ENCODE data around the gene CNOT2.

Gene CNOT2, protein sequence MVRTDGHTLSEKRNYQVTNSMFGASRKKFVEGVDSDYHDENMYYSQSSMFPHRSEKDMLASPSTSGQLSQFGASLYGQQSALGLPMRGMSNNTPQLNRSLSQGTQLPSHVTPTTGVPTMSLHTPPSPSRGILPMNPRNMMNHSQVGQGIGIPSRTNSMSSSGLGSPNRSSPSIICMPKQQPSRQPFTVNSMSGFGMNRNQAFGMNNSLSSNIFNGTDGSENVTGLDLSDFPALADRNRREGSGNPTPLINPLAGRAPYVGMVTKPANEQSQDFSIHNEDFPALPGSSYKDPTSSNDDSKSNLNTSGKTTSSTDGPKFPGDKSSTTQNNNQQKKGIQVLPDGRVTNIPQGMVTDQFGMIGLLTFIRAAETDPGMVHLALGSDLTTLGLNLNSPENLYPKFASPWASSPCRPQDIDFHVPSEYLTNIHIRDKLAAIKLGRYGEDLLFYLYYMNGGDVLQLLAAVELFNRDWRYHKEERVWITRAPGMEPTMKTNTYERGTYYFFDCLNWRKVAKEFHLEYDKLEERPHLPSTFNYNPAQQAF

DNA sequence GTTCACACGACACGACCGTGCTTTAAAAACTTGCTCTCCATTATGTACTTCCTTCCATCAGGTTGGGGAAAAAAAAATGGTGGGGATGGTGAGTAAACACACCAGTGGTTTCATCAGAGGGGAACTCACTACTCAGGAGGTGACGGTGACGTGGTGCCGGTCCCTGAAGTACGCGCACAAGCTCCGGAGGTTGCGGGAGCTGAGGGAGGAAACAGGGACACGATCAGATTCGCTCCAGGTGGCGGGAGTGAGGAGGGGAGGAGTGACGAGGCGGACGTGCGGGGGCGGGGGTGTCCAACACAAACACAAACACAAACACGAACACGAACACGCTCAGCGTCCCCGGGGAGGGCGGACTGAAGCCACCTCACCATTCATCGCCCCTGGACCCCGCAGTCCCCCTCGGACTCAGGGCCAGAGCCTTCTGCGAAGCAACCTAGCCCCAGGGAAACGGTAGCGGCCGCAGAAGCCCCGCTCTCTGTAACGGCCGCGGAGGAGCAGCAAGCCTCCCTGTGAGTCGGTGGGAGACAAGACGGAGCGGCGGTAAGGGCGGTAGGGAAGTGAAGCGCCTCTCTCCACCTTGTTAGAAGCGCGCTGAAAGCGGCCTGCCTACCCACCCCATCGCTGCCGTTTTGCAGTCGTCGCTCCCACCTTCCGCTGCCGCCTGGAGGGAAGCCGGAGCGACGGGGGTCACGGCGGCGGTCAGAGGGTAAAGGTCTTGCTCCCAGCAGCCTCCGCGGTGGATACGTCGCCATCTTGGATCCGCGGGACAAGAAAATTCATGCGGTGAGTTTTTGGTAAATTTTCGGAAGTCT lies at the start of gene CNOT2:
Gene CNOT2 (plus strand): TSS at position 739 of the 815 bp plus-strand sequence. CDS start 34,794 bp downstream, outside the sequence.
- peak within 1 kb of the TSS; percentile 98 for H3K27ac Mint-ChIP-seq
- H3K4me1 Mint-ChIP-seq (ENCODE audit: low read depth) = peaks cover 62% of the 10 kb centered on the region
- no peaks in the 10 kb centered on the region for H3K27me3 Mint-ChIP-seq
- H3K9me3 Mint-ChIP-seq (ENCODE audit: low read depth) = no peaks in the 10 kb centered on the region
- peaks cover 18% of the 10 kb centered on the region for H3K36me3 Mint-ChIP-seq
- peak within 1 kb of the TSS; percentile 99 for H3K4me3 Mint-ChIP-seq

DNA sequence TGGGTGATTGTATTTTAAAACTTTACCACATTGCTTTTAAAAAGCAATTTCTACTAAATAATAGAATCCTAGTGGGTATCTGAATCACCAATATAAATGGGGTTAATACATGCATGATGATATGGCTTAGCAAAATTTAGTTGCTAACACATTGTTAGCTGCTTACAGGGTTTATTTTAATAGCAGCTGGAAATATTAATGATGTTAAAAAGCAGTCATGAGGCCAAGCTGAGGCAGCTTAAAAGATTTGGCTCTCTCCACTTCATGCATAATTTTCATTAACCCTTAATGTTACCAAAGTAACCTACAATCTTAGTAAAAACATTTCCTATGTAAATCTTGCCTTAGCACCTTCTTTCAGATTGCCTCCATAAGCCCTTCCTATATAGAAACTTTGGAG lies 49.2 kb upstream of the CNOT2 start:
- H3K27me3 Mint-ChIP-seq = peaks cover 3% of the 10 kb centered on the region

DNA sequence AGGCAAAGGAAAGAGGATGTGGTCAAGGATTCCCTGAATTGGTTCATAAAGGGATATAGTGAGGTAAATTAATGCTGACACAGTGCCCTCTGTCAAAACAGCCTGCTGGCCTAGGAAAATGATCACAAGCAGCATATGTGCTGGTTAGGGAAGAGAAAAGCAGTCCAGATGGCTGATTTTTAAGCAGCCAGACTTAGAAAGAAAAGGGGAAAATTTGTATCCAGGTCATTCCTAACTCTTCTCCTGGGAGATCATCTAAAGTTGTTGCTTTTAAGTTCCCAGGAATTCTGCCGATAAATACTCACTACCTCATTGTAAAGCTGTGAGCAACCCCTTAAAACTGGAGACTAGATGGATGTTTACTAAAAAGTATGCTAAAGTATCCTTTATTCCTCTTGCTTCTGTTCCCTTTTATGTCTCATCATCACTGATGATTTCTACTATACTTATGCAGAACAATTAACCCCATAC lies 46.4 kb upstream of the CNOT2 start:
- Mint-ChIP-seq H3K9me3 (ENCODE audit: low read depth) (no peaks in the 10 kb centered on the region), H3K27ac (no peak overlapping the region), H3K27me3 (peaks cover 3% of the 10 kb centered on the region), H3K36me3 (no peaks in the 10 kb centered on the region), H3K4me1 (ENCODE audit: low read depth) (peaks cover 4% of the 10 kb centered on the region), H3K4me3 (no peak overlapping the region)

More for the DNA sequence above, 49.2 kb upstream of the CNOT2 start:
- Mint-ChIP-seq H3K36me3 (no peaks in the 10 kb centered on the region), H3K4me3 (no peak overlapping the region), H3K9me3 (ENCODE audit: low read depth) (no peaks in the 10 kb centered on the region), H3K27ac (no peak overlapping the region), H3K4me1 (ENCODE audit: low read depth) (peaks cover 4% of the 10 kb centered on the region)

DNA sequence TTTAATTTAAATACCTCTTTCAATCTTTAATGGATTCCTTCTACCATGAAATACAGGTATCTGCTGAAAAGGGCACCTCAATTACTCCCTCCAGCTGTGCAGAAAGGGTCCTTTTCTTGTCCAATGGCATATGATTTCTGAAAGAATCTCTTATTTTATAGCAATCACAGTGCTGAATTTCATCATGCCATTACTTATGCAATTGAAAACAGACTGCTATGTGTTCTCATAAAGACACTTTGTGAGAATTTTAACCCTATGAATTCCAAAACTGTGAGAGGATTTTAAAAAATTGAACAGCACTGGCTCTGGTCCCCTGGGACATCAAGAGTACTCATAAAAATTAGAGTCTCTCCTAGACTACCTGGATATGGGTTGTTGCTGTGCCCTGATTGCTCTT lies 45.9 kb upstream of the CNOT2 start:
- H3K4me1 Mint-ChIP-seq (ENCODE audit: low read depth) = peaks cover 4% of the 10 kb centered on the region
- no peak overlapping the region for H3K27ac Mint-ChIP-seq
- H3K36me3 Mint-ChIP-seq = no peaks in the 10 kb centered on the region
- peaks cover 3% of the 10 kb centered on the region for H3K27me3 Mint-ChIP-seq
- no peak overlapping the region for H3K4me3 Mint-ChIP-seq
- no peaks in the 10 kb centered on the region for H3K9me3 Mint-ChIP-seq (ENCODE audit: low read depth)

DNA sequence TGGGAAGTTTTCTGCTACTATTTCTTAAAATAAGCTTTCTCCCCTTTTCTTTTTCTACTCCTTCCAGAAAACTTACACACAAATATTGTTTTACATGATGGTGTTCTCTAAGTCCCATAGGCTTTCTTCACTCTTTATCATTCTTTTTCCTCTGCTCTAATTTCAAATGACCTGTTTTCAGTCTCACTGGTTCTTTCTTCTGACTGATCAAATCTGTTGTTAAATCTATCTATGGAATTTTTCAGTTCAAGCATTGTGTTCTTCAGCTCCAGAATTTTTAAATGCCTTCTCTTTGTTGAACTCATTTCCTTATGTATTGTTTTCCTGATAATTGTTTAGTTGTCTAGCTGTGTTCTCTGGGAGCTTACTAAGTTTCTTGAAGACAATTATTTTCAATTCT lies 29.5 kb upstream of the CNOT2 start:
- H3K27me3 Mint-ChIP-seq = no peaks in the 10 kb centered on the region
- no peak overlapping the region for H3K4me3 Mint-ChIP-seq
- peaks cover 35% of the 10 kb centered on the region for H3K9me3 Mint-ChIP-seq (ENCODE audit: low read depth)
- no peak overlapping the region for H3K27ac Mint-ChIP-seq
- H3K36me3 Mint-ChIP-seq = peaks cover 13% of the 10 kb centered on the region
- no peaks in the 10 kb centered on the region for H3K4me1 Mint-ChIP-seq (ENCODE audit: low read depth)

DNA sequence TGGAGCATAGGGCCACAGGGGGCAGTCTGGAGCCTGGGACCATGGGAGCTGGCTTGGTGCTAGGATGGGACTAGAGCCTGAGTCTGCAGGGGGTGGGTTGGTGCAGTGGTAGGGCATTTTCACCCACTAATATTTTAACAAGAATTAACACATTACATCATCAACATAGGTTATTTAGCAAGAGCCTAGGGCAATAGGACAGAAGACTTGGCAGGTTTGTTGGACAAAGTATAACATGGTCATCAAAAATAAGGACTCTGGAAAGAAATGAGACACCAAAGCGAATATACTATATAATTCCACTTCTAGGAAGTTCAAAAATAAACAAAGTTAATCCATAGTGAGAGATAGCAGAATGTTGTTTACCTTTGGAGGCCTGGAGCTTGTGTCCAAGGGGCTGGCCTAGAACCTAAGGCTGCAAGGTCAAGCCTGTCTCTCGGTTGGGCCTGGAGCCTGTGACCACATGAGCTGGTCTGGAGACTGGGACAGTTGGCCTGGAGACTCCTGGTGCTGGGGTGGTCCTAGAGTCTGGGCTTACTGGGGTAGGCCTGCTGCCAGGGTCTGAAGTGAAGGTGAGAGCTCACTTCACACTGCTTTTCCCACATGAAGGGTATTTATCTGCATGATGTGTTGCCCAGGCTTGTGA lies 28.1 kb upstream of the CNOT2 start:
- H3K4me3 Mint-ChIP-seq = no peak overlapping the region
- peaks cover 13% of the 10 kb centered on the region for H3K36me3 Mint-ChIP-seq
- H3K27ac Mint-ChIP-seq = no peak overlapping the region
- peaks cover 25% of the 10 kb centered on the region for H3K9me3 Mint-ChIP-seq (ENCODE audit: low read depth)
- H3K4me1 Mint-ChIP-seq (ENCODE audit: low read depth) = no peaks in the 10 kb centered on the region
- H3K27me3 Mint-ChIP-seq = no peaks in the 10 kb centered on the region

DNA sequence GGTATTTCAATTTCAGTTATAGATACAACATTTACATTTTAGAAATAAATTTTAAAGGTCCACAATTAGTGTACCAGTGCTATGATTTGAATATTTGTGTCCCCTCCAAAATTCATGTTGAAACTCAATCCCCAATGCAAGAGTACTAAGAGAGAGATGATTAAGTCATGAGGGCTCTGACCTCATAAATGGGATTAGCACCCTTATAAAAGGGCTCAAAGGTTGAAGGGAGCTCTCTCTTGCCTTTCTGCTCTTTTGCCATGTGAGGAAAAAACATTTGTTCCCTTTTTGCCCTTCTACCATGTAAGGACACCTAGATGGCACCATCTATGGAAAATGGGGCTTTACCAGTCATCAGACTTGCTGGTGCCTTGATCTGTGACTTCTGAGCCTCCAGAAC lies 25.8 kb upstream of the CNOT2 start:
- no peaks in the 10 kb centered on the region for H3K4me1 Mint-ChIP-seq (ENCODE audit: low read depth)
- H3K9me3 Mint-ChIP-seq (ENCODE audit: low read depth) = peaks cover 19% of the 10 kb centered on the region
- H3K27ac Mint-ChIP-seq = no peak overlapping the region
- no peak overlapping the region for H3K4me3 Mint-ChIP-seq
- H3K36me3 Mint-ChIP-seq = peaks cover 16% of the 10 kb centered on the region
- no peaks in the 10 kb centered on the region for H3K27me3 Mint-ChIP-seq

DNA sequence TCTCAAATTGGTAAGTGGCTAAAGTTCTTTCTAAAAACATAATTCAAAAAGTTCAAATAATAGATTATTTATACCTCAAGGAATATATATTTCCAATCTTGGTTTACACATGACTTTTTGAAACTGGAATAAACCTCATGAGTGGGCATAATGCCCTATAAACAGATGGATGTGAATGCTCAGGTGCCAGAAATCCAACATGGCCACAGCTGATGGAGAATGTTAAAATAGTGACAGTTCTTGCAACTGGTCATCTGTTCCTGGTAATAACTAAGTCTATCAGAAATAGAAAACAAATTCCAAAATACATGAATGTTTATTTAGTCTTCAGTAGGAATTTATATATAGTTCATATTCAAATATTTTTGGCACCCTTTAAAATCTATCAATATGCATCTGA lies 21.6 kb upstream of the CNOT2 start:
- Mint-ChIP-seq H3K27ac (no peak overlapping the region), H3K4me1 (ENCODE audit: low read depth) (no peaks in the 10 kb centered on the region), H3K9me3 (ENCODE audit: low read depth) (no peaks in the 10 kb centered on the region), H3K4me3 (no peak overlapping the region), H3K36me3 (peaks cover 11% of the 10 kb centered on the region), H3K27me3 (no peaks in the 10 kb centered on the region)

DNA sequence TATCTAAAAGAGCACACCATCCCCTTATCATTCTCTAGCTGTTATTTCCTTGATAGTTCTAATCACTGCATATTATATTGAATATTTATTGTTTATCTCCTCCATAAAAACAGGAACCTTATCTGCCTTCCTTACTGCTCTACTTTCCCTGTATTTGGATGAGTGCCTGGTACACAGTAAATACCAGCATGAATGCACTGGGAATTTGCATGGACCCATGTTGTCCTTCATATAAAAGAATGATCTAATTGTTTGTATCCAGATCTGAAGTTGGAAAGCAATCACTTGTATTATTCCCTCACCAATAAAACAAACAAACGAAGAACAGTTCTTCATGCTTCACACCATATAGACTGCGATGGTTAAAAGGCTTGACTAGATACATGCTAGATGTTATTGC lies 15.3 kb upstream of the CNOT2 start:
- H3K27me3 Mint-ChIP-seq = no peaks in the 10 kb centered on the region
- no peaks in the 10 kb centered on the region for H3K4me1 Mint-ChIP-seq (ENCODE audit: low read depth)
- peaks cover 6% of the 10 kb centered on the region for H3K36me3 Mint-ChIP-seq
- no peak overlapping the region for H3K4me3 Mint-ChIP-seq
- no peak overlapping the region for H3K27ac Mint-ChIP-seq
- no peaks in the 10 kb centered on the region for H3K9me3 Mint-ChIP-seq (ENCODE audit: low read depth)

DNA sequence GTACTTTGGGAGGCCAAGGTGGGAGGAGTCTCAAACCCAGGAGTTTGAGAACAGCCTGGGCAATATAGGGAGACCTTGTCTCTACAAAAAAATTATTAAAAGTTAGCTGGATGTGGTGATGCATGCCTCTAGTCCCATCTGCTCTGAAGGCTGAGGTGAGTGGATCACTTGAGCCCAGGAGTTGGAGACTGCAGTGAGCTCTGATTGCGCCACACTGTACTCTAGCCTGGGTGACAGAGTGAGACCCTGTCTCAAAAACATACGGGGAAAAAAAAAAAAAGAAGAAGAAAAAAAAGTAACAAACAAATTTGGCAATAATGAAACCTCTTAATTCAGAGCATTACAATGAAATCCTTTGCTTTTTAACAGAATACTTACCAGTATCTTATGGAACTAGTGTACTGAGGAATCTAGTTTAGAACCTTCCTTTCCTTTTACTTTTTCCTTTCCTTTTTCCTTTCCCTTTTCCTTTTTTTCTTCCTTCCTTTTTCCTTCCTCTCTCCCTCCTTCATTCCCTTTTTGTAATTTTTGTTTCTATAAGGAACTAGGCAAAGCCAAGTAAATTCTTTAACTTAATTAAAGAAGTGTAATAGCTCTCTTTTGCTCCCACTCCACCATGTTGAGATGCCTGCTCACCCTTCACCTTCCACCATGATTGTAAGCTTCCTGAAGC lies 12.2 kb upstream of the CNOT2 start:
- Mint-ChIP-seq H3K27me3 (no peaks in the 10 kb centered on the region), H3K27ac (no peak overlapping the region), H3K4me1 (ENCODE audit: low read depth) (no peaks in the 10 kb centered on the region), H3K4me3 (no peak overlapping the region), H3K9me3 (ENCODE audit: low read depth) (no peaks in the 10 kb centered on the region), H3K36me3 (no peaks in the 10 kb centered on the region)

DNA sequence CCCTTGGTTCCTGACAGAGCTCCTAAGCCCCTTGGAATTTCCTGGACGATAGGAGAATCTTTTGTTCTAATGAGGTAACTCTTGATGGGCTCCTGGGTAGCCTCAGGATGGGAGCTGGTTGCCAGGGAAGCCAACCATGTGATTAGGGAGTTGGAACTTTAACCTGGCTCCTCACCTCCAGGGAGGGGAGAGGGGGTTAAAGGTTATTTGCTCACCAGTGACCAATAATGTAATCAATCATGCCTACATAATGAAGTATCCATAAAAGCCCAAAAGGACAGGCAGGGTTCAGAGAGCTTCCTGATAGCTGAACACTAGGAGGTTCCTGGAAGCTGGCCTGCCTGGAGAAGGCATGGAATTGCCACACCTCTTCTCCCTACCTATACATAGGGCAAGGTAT lies 6.2 kb upstream of the CNOT2 start:
- no peaks in the 10 kb centered on the region for H3K27me3 Mint-ChIP-seq
- H3K27ac Mint-ChIP-seq = no peak overlapping the region
- no peak overlapping the region for H3K4me3 Mint-ChIP-seq
- peaks cover 21% of the 10 kb centered on the region for H3K4me1 Mint-ChIP-seq (ENCODE audit: low read depth)
- H3K9me3 Mint-ChIP-seq (ENCODE audit: low read depth) = no peaks in the 10 kb centered on the region
- H3K36me3 Mint-ChIP-seq = peaks cover 24% of the 10 kb centered on the region

DNA sequence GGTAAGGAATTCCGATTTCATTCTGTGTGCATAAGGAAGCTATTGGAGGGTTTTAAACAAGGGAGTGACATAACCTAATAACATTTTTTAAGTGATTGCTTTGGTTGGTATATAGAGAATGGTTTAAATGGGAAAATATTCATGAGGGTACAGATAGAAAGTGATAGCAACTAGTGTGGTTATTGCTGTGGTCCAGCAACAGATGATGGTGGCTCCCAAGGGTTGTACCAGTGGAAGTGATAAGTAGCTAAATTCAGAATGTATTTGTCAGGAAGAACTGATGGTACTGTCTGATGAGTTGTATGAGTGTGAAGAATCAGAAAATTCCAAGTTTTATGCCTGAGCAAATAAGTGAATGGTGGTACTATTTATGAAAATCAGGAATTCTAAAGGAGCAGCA lies 2.6 kb upstream of the CNOT2 start:
- peaks cover 43% of the 10 kb centered on the region for H3K4me1 Mint-ChIP-seq (ENCODE audit: low read depth)
- peak overlapping the region; percentile 57 for H3K4me3 Mint-ChIP-seq
- peak overlapping the region; percentile 18 for H3K27ac Mint-ChIP-seq
- peaks cover 24% of the 10 kb centered on the region for H3K36me3 Mint-ChIP-seq
- no peaks in the 10 kb centered on the region for H3K9me3 Mint-ChIP-seq (ENCODE audit: low read depth)
- H3K27me3 Mint-ChIP-seq = no peaks in the 10 kb centered on the region

DNA sequence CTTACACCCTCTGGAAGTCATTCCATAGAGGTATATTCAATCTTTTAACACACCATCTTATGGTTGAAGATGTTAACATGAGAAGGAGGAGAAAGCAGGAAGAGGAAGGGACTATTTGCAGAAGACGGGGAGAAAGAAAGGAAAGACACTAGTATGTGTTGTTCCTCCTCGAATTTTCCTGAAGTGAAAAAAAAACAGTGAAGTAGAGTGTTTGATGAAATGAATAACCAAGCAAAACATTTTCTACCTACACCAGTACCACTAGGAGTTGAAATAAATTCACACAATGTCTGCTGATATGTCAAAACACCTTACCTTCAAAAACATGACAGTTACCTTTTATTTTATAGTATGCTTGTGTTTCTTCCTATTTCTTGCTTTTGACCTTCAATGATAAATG lies 1.4 kb upstream of the CNOT2 start:
- peak overlapping the region; percentile 98 for H3K27ac Mint-ChIP-seq
- H3K9me3 Mint-ChIP-seq (ENCODE audit: low read depth) = no peaks in the 10 kb centered on the region
- peaks cover 21% of the 10 kb centered on the region for H3K36me3 Mint-ChIP-seq
- no peaks in the 10 kb centered on the region for H3K27me3 Mint-ChIP-seq
- H3K4me3 Mint-ChIP-seq = peak overlapping the region; percentile 97
- peaks cover 55% of the 10 kb centered on the region for H3K4me1 Mint-ChIP-seq (ENCODE audit: low read depth)
